GM19452 (cell line): ENCODE data around the gene CACNG7.

Source experiments
- ATAC-seq: cut with Tn5 transposase; IDR thresholded peaks from one replicate; pipeline ENCODE4 v1.9.1; 2021; ENCODE audit not compliant: unreplicated experiment

The CACNG7 gene

GRCh38 chr19:53877361-53877766 lies 31.7 kb upstream of the CACNG7 start:
- no peak for ATAC-seq

- no peak for ATAC-seq
Observed at GRCh38 chr19:53878776-53879139, 30.3 kb upstream of the CACNG7 start.

- peak; percentile 91 for ATAC-seq
Observed at GRCh38 chr19:53879140-53880081, 29.7 kb upstream of the CACNG7 start.

- no peak for ATAC-seq
Observed at GRCh38 chr19:53880711-53881481, 28.2 kb upstream of the CACNG7 start.

- ATAC-seq = no peak
Observed at GRCh38 chr19:53881482-53882390, 27.3 kb upstream of the CACNG7 start, which contains the start of gene PRKCG. PRKCG (plus strand) TSS chr19:53882197; CDS start chr19:53882495, 298 bp downstream.

GRCh38 chr19:53882391-53883050 lies 26.6 kb upstream of the CACNG7 start:
- ATAC-seq = no peak

GRCh38 chr19:53883231-53883661 lies 25.8 kb upstream of the CACNG7 start:
- ATAC-seq = no peak

- ATAC-seq = no peak
Observed at GRCh38 chr19:53883741-53884140, 25.3 kb upstream of the CACNG7 start.

- ATAC-seq = no peak
Observed at GRCh38 chr19:53884256-53884655, 24.8 kb upstream of the CACNG7 start.

GRCh38 chr19:53885036-53885435 lies 24.0 kb upstream of the CACNG7 start:
- ATAC-seq = no peak

- ATAC-seq = no peak
Observed at GRCh38 chr19:53892301-53892980, 16.6 kb upstream of the CACNG7 start.

GRCh38 chr19:53892981-53893325 lies 16.1 kb upstream of the CACNG7 start:
- ATAC-seq = no peak

- no peak for ATAC-seq
Observed at GRCh38 chr19:53894707-53895106, 14.4 kb upstream of the CACNG7 start.

- no peak for ATAC-seq
Observed at GRCh38 chr19:53896682-53897081, 12.4 kb upstream of the CACNG7 start.

GRCh38 chr19:53897459-53897858 lies 11.6 kb upstream of the CACNG7 start:
- ATAC-seq = no peak

- no peak for ATAC-seq
Observed at GRCh38 chr19:53898166-53898565, 10.9 kb upstream of the CACNG7 start.

GRCh38 chr19:53898636-53899341 lies 10.3 kb upstream of the CACNG7 start:
- ATAC-seq = no peak

- ATAC-seq = no peak
Observed at GRCh38 chr19:53900191-53900860, 8.8 kb upstream of the CACNG7 start.
